A549 (cell line): ENCODE results near the gene AFF1. TPM values are rescaled to one million over a fixed set of nuclear protein-coding genes. Genes with fewer than 3 reads are reported as not detected.

ENCODE experiments used
- ATAC-seq, 2 experiments: fragments of 200-7000 bp in 1 of 2; fragments of >200 bp in 1 of 2; cut with Nextera tagmentation in 1 of 2; cut with Tn5 transposase in 1 of 2; 3 replicates each; pipeline versions ENCODE4 v1.8.0 to v1.9.1; 2018 to 2020; ENCODE audit warnings: mild to moderate bottlenecking in 1 of 2, moderate library complexity in 1 of 2
- CTCF ChIA-PET: fragments of 300-600 bp; sonication (Branson Sonifier 250); formaldehyde crosslinking; extraction: SDS; loops from one replicate; lab custom pipeline; 2021; ENCODE audit warnings: antibody characterized with exemption, inconsistent platforms; lab: Yijun Ruan, JAX
- POLR2A ChIA-PET: fragments of 350-600 bp; formaldehyde crosslinking; extraction: SDS; loops from one replicate; lab custom pipeline; 2021; ENCODE audit warnings: antibody characterized with exemption, inconsistent platforms; lab: Yijun Ruan, JAX
- DNase-seq, 2 experiments: peaks; one replicate each; pipeline versions ENCODE4 v3.0.0 to v3.0.0-alpha.2; 2011 to 2016; ENCODE audit warnings: low read depth in 1 of 2, low spot score in 1 of 2
- FAIRE-seq: peaks from 2 replicates; lab custom pipeline; 2011; peaks lifted over from hg19 to GRCh38; lab: Jason Lieb, UNC
- H3K27ac ChIP-seq, 2 experiments: fragments of >200 bp; sonication (Bioruptor Twin); formaldehyde crosslinking; 3 replicates each; pipeline ENCODE4 v1.5.1; 2016 to 2017
- H3K4me1 ChIP-seq: fragments of >200 bp; sonication (Bioruptor Twin); formaldehyde crosslinking; 3 replicates; pipeline ENCODE4 v1.6.1; 2016
- H3K4me2 ChIP-seq: fragments of >200 bp; sonication (Bioruptor Twin); formaldehyde crosslinking; 3 replicates; pipeline ENCODE4 v1.6.1; 2016
- H3K4me3 ChIP-seq: fragments of >200 bp; sonication (Bioruptor Twin); formaldehyde crosslinking; 3 replicates; pipeline ENCODE4 v1.5.1; 2016
- H3K9me3 ChIP-seq: fragments of >200 bp; sonication (Bioruptor Twin); formaldehyde crosslinking; 3 replicates; pipeline ENCODE4 v1.6.1; 2016
- BHLHE40 ChIP-seq: IDR thresholded peaks from 2 replicates; pipeline ENCODE4 v1.6.1; 2012; ENCODE audit warnings: low read depth, low read length, inconsistent platforms
- CEBPB ChIP-seq, 2 experiments: fragments of >200 bp in 1 of 2; sonication (Bioruptor Twin) in 1 of 2; formaldehyde crosslinking in 1 of 2; IDR thresholded peaks; 2 replicates each; pipeline ENCODE4 v1.6.1; 2012 to 2016
- CHD2 ChIP-seq: fragments of 150-350 bp; IDR thresholded peaks from 2 replicates; pipeline ENCODE4 v1.6.1; 2014; ENCODE audit warnings: low read length; ENCODE audit not compliant: partially characterized antibody
- FOSL2 ChIP-seq, 2 experiments: fragments of 450-650 bp in 1 of 2; fragments of >200 bp in 1 of 2; sonication (Bioruptor Twin) in 1 of 2; formaldehyde crosslinking; IDR thresholded peaks; 2 replicates each; pipeline versions ENCODE4 v1.5.0 to v1.6.1; 2016 to 2020; ENCODE audit warnings: mild to moderate bottlenecking in 1 of 2, moderate library complexity in 1 of 2
- FOXS1 ChIP-seq: fragments of 250-450 bp; sonication (Bioruptor Pico); IDR thresholded peaks from 2 replicates; pipeline ENCODE4 v1.5.0; 2020; ENCODE audit warnings: mild to moderate bottlenecking, moderate library complexity
- GATA3 ChIP-seq: IDR thresholded peaks from 2 replicates; pipeline ENCODE4 v1.6.1; 2012; ENCODE audit warnings: borderline replicate concordance
- HDAC2 ChIP-seq: fragments of 200-600 bp; sonication (generic); IDR thresholded peaks from 2 replicates; pipeline ENCODE4 v1.6.1; 2016
- HEYL ChIP-seq: fragments of 250-450 bp; sonication (Bioruptor Pico); IDR thresholded peaks from 2 replicates; pipeline ENCODE4 v1.8.0; 2021; ENCODE audit warnings: mild to moderate bottlenecking, moderate library complexity
- HOXA7 ChIP-seq: fragments of 250-450 bp; sonication (Bioruptor Pico); IDR thresholded peaks from 2 replicates; pipeline ENCODE4 v1.5.0; 2020; ENCODE audit warnings: mild to moderate bottlenecking, moderate library complexity
- HOXB13 ChIP-seq: fragments of 250-450 bp; sonication (Bioruptor Pico); IDR thresholded peaks from 2 replicates; pipeline ENCODE4 v1.5.0; 2020; ENCODE audit warnings: low read depth, mild to moderate bottlenecking, moderate library complexity
- MAFK ChIP-seq: fragments of 450-650 bp; IDR thresholded peaks from 2 replicates; pipeline ENCODE4 v1.6.1; 2014; ENCODE audit not compliant: partially characterized antibody
- NR3C1 ChIP-seq: fragments of >200 bp; sonication (Bioruptor Twin); formaldehyde crosslinking; IDR thresholded peaks from 3 replicates; pipeline ENCODE4 v1.6.1; 2017
- RNF2 ChIP-seq: fragments of 200-600 bp; sonication (generic); IDR thresholded peaks from 2 replicates; pipeline ENCODE4 v1.6.1; 2016; ENCODE audit warnings: low read depth, mild to moderate bottlenecking, antibody characterized with exemption, moderate library complexity, borderline replicate concordance
- ZNF302 ChIP-seq: fragments of 250-450 bp; sonication (Bioruptor Pico); IDR thresholded peaks from 2 replicates; pipeline ENCODE4 v1.9.0; 2021; ENCODE audit warnings: inconsistent platforms, mild to moderate bottlenecking, moderate library complexity
- WGBS: methylation state at CpG from one replicate; pipeline ENCODE4 v1.1.6; 2017; ENCODE audit errors: missing lambda C conversion rate; 5-methylcytosine and 5-hydroxymethylcytosine counted together
- polyA plus RNA-seq, 4 experiments: library from polyadenylated mRNA; depleted of rRNA in 3 of 4; stranded (reverse); fragments of >200 nt; fragmentation: RNase III in 1 of 4; extraction: RNeasy Plus Mini Kit Qiagen cat#74134 plus additional on column Dnase treatment in 1 of 4; gene quantifications; 2 replicates in 3 of 4; 3 replicates in 1 of 4; pipeline ENCODE4 v1.2.3, GENCODE V29; 2011 to 2017
- TF ChIP-seq, protein P1 (sequence below): fragments of 150-350 bp; IDR thresholded peaks from 2 replicates; pipeline ENCODE4 v1.6.1; 2014; ENCODE audit warnings: low read depth, mild to moderate bottlenecking, low read length
- TF ChIP-seq, protein P2 (sequence below): IDR thresholded peaks from 2 replicates; pipeline ENCODE4 v1.6.1; 2012; ENCODE audit warnings: low read depth, borderline replicate concordance
- TF ChIP-seq, protein P3 (sequence below): fragments of 200-600 bp; sonication (generic); IDR thresholded peaks from 2 replicates; pipeline ENCODE4 v1.6.1; 2016; ENCODE audit warnings: antibody characterized with exemption, mild to moderate bottlenecking, moderate library complexity

Gene AFF1
- polyA plus RNA-seq, 2 of the 4 experiments (the other 2 are of a cell fraction) = 13.7 to 15.4 TPM

DNA sequence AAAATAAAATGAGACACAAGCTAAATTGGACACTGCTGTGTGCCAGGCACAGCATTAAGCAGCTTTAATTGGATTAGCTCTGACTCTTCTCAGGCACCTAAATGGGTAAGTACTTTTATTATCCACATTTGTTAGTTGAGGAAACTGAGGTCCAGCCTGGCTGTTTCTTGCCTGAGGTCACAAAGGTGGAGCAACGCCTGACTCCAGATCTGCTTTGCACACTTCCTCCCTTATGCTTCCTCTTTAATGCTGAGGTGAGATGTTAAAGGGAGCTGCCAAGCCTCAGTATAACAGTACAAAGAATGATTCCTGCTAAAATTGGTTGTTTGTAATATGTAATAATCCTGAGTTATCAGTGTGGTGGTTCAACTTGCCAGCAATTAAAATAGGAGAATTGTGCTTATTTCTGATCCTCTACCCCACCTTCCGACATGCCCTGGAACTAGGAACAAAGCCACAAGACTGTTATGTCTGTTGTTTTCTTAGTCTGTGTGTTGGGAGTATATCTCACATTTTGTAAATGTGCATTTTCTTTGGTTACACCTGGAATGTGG is 74.4 kb downstream of the AFF1 start:
- TF ChIP-seq, protein P1, sequence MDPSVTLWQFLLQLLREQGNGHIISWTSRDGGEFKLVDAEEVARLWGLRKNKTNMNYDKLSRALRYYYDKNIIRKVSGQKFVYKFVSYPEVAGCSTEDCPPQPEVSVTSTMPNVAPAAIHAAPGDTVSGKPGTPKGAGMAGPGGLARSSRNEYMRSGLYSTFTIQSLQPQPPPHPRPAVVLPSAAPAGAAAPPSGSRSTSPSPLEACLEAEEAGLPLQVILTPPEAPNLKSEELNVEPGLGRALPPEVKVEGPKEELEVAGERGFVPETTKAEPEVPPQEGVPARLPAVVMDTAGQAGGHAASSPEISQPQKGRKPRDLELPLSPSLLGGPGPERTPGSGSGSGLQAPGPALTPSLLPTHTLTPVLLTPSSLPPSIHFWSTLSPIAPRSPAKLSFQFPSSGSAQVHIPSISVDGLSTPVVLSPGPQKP = no peak
- 75% methylated on average over 2 of the region's 2 CpGs for WGBS
- peak overlapping the region; percentile 68 for H3K4me2 ChIP-seq
- ChIA-PET POLR2A (interaction anchor here (0.6 to 1.5 kb wide), 2 partner anchors 73 to 227 kb away, joined by 5 read pairs; no protein-coding TSS in a partner anchor), CTCF (interaction anchor here (1.8 to 1.9 kb wide), 2 partner anchors 85 to 87 kb away, joined by 4 to 5 read pairs; no protein-coding TSS in a partner anchor)
- no peak for DNase-seq
- H3K4me1 ChIP-seq = peaks cover 66% of the 10 kb centered on the region
- no peaks in the 10 kb centered on the region for H3K9me3 ChIP-seq
- FAIRE-seq = no peak
- ATAC-seq = no peak
- H3K4me3 ChIP-seq = no peak overlapping the region
- peak overlapping the region in 1 of 2 experiments; percentile 42; a peak in 3 of 6 replicates for H3K27ac ChIP-seq

DNA sequence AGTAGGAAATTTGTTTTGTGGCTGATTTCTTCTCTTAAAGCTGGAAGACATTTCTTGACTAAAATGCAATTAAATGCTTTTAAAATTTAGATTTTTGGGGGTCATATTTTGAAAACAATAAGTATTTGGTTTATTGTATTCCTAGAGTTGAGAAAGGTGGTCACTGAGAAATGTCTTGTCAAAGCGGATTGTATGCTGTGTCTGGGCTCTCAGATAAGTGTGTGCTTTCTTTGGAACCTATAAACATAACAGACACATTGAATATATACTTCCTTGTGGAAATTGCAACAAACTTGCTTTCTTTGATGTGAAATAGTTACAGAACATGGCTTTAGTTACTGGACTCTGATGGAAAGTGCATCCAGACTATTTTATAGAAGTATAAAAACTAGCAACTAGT is 75.4 kb downstream of the AFF1 start:
- POLR2A ChIA-PET = interaction anchor here (0.6 kb wide), 1 partner anchor 226 kb away, joined by 5 read pairs; no protein-coding TSS in a partner anchor
- H3K4me3 ChIP-seq = no peak overlapping the region
- peak overlapping the region; percentile 68; the same call in 2 of the 3 replicates for H3K4me2 ChIP-seq
- no peak overlapping the region for H3K27ac ChIP-seq
- FAIRE-seq (no peak), DNase-seq (no peak), ATAC-seq (no peak)
- CTCF ChIA-PET = interaction anchor here (0.6 kb wide), 1 partner anchor 296 kb away, joined by 3 read pairs; no protein-coding TSS in a partner anchor
- WGBS = 95% methylated on average over 1 of the region's 1 CpG
- peaks cover 74% of the 10 kb centered on the region for H3K4me1 ChIP-seq
- no peaks in the 10 kb centered on the region for H3K9me3 ChIP-seq
- TF ChIP-seq HOXA7 (no peak), HOXB13 (CRISPR knock-in tag) (no peak), ZNF302 (CRISPR knock-in tag) (no peak)
- TF ChIP-seq, all 56 proteins: peak for 0

DNA sequence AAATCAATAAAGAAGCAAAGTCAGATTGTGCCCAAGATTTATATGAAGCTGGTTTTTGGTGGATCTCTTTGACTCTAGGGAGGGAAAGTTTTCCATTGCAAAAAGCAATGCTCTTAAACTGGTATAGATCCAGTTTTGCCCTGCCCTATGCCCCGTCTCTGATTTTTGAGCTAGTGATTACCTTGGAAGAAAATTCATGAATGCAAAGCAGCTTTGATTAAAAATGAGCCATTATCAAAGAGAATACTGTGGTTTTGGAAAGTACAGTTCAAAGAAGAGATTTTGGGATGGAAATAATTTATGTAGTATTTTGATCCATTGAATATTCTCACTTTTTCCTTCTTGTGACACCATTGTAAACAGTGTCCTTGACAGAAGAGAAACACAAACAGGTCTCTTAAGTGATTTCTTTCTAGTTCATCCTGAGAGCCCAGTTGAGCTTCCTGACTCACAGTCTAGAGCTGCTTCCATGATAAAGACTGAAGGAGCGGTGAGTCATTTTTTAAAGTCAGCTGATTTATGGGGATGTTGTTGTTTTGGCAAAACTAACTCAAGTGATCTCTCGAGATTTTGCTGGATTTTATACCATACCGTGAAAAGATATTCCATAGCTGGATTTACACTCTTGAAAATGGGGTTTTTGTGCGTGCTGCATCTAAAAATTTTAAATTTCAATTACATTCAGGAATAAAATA is 76.7 kb downstream of the AFF1 start:
- FAIRE-seq (no peak), ATAC-seq (peak; percentile 29 to 38; a peak in 4 of 6 replicates)
- POLR2A ChIA-PET = interaction anchor here (1.1 to 1.5 kb wide), 2 partner anchors 76 to 77 kb away, joined by 5 to 9 read pairs; partner anchors contain the start of gene AFF1
- H3K4me3 ChIP-seq = 0 out of 3 replicates have a peak overlapping the region, but pooled peaks have one; percentile 5
- peak overlapping the region; percentile 68 for H3K4me2 ChIP-seq
- H3K4me1 ChIP-seq = peaks cover 79% of the 10 kb centered on the region
- TF ChIP-seq FOSL2 (IDR thresholded peaks at IDR 0.05) = peak; percentile 63; the same call in 1 of the 2 replicates
- TF ChIP-seq FOSL2 (CRISPR knock-in tag; IDR thresholded peaks at IDR 0.05) = peak; percentile 94
- TF ChIP-seq RNF2 = no peak
- TF ChIP-seq NR3C1 = no peak
- TF ChIP-seq GATA3 = peak; percentile 38; the same call in 1 of the 2 replicates
- TF ChIP-seq BHLHE40 = no peak
- TF ChIP-seq FOXS1 (CRISPR knock-in tag) = no peak
- peak; percentile 21 for TF ChIP-seq MAFK
- TF ChIP-seq HEYL (CRISPR knock-in tag) = no peak
- TF ChIP-seq, protein P2, sequence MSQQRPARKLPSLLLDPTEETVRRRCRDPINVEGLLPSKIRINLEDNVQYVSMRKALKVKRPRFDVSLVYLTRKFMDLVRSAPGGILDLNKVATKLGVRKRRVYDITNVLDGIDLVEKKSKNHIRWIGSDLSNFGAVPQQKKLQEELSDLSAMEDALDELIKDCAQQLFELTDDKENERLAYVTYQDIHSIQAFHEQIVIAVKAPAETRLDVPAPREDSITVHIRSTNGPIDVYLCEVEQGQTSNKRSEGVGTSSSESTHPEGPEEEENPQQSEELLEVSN = no peak
- no peak for TF ChIP-seq HDAC2
- TF ChIP-seq CHD2 = peak; percentile 68
- TF ChIP-seq, protein P3, sequence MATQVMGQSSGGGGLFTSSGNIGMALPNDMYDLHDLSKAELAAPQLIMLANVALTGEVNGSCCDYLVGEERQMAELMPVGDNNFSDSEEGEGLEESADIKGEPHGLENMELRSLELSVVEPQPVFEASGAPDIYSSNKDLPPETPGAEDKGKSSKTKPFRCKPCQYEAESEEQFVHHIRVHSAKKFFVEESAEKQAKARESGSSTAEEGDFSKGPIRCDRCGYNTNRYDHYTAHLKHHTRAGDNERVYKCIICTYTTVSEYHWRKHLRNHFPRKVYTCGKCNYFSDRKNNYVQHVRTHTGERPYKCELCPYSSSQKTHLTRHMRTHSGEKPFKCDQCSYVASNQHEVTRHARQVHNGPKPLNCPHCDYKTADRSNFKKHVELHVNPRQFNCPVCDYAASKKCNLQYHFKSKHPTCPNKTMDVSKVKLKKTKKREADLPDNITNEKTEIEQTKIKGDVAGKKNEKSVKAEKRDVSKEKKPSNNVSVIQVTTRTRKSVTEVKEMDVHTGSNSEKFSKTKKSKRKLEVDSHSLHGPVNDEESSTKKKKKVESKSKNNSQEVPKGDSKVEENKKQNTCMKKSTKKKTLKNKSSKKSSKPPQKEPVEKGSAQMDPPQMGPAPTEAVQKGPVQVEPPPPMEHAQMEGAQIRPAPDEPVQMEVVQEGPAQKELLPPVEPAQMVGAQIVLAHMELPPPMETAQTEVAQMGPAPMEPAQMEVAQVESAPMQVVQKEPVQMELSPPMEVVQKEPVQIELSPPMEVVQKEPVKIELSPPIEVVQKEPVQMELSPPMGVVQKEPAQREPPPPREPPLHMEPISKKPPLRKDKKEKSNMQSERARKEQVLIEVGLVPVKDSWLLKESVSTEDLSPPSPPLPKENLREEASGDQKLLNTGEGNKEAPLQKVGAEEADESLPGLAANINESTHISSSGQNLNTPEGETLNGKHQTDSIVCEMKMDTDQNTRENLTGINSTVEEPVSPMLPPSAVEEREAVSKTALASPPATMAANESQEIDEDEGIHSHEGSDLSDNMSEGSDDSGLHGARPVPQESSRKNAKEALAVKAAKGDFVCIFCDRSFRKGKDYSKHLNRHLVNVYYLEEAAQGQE = 0 out of 2 replicates have a peak, but pooled peaks have one; percentile 24
- no peak for TF ChIP-seq CEBPB (IDR thresholded peaks at IDR 0.05)
- TF ChIP-seq, all 56 proteins: peak for 5
- Histone ChIP-seq H3K9me3 (no peaks in the 10 kb centered on the region), H3K27ac (peak overlapping the region; percentile 59 to 80)
- DNase-seq = peak; percentile 49 to 80
- CTCF ChIA-PET = interaction anchor here (0.7 to 1.7 kb wide), 5 partner anchors 9 to 240 kb away, joined by 3 to 6 read pairs (median 3); no protein-coding TSS in a partner anchor
- WGBS = 15% methylated on average over 5 of the region's 5 CpGs
